Mesenchymal stem cell (in vitro differentiated cells and primary cell): ENCODE data around the gene ZFHX3.
A peak's percentile ranks its signal among the peaks of the same experiment; 100 is the strongest.

Source experiments
- DNase-seq: peaks from one replicate; pipeline ENCODE4 v3.0.0-alpha.2; 2013
- H2AFZ ChIP-seq: one replicate; pipeline ENCODE4 v1.6.1; 2013; ENCODE audit warnings: low read depth, mild to moderate bottlenecking, control low read depth, inconsistent platforms, low read length, moderate library complexity
- H2AK5ac ChIP-seq: 2 replicates; pipeline ENCODE4 v1.6.1; 2013; ENCODE audit warnings: low read length, moderate library complexity, mild to moderate bottlenecking, inconsistent platforms; ENCODE audit not compliant: severe bottlenecking
- H2BK120ac ChIP-seq: one replicate; pipeline ENCODE4 v1.6.1; 2013; ENCODE audit warnings: low read depth, mild to moderate bottlenecking, inconsistent platforms, low read length, moderate library complexity
- H2BK12ac ChIP-seq, 2 experiments: one replicate each; pipeline ENCODE4 v1.6.1; 2013; ENCODE audit warnings: inconsistent platforms in 2 of 2, low read length in 2 of 2, mild to moderate bottlenecking in 2 of 2, moderate library complexity in 2 of 2, control low read depth in 1 of 2
- H2BK15ac ChIP-seq: one replicate; pipeline ENCODE4 v1.6.1; 2013; ENCODE audit warnings: mild to moderate bottlenecking, low read depth, inconsistent platforms; ENCODE audit not compliant: poor library complexity, severe bottlenecking
- H2BK5ac ChIP-seq: 2 replicates; pipeline ENCODE4 v1.6.1; 2013; ENCODE audit warnings: low read depth, mild to moderate bottlenecking, low read length, control low read depth, inconsistent platforms; ENCODE audit not compliant: poor library complexity, severe bottlenecking
- H3K14ac ChIP-seq, 2 experiments: one replicate each; pipeline ENCODE4 v1.6.1; 2013; ENCODE audit warnings: inconsistent platforms in 2 of 2, low read length in 2 of 2, control low read depth in 1 of 2, mild to moderate bottlenecking in 1 of 2, moderate library complexity in 1 of 2
- H3K18ac ChIP-seq, 2 experiments: one replicate each; pipeline ENCODE4 v1.6.1; 2013; ENCODE audit warnings: inconsistent platforms in 2 of 2, low read length in 2 of 2, control low read depth in 1 of 2, low read depth in 1 of 2, mild to moderate bottlenecking in 1 of 2
- H3K23ac ChIP-seq, 2 experiments: one replicate each; pipeline ENCODE4 v1.6.1; 2013; ENCODE audit warnings: inconsistent platforms in 2 of 2, low read length in 2 of 2, mild to moderate bottlenecking in 2 of 2, moderate library complexity in 2 of 2, control low read depth in 1 of 2
- H3K27ac ChIP-seq: 2 replicates; pipeline ENCODE4 v1.5.1; 2013; ENCODE audit warnings: mild to moderate bottlenecking, moderate library complexity, low read length, control low read depth, inconsistent platforms; ENCODE audit not compliant: poor library complexity, severe bottlenecking
- H3K27me3 ChIP-seq, 2 experiments: 2 replicates each; pipeline versions ENCODE4 v1.6.1 to v1.7.0; 2013; ENCODE audit warnings: low read length in 2 of 2, mild to moderate bottlenecking in 2 of 2, moderate library complexity in 2 of 2, control low read depth in 1 of 2, inconsistent platforms in 1 of 2; ENCODE audit not compliant: control insufficient read depth in 1 of 2, insufficient read depth in 1 of 2
- H3K36me3 ChIP-seq, 2 experiments: 2 replicates each; pipeline versions ENCODE4 v1.6.1 to v1.7.0; 2013; ENCODE audit warnings: low read length in 2 of 2, control low read depth in 1 of 2, inconsistent platforms in 1 of 2, low read depth in 1 of 2, mild to moderate bottlenecking in 1 of 2; ENCODE audit not compliant: insufficient read depth in 2 of 2, control insufficient read depth in 1 of 2
- H3K4ac ChIP-seq, 2 experiments: one replicate each; pipeline ENCODE4 v1.6.1; 2013; ENCODE audit warnings: inconsistent platforms in 2 of 2, low read length in 2 of 2, mild to moderate bottlenecking in 2 of 2, moderate library complexity in 2 of 2, control low read depth in 1 of 2, low read depth in 1 of 2
- H3K4me1 ChIP-seq: 2 replicates; pipeline ENCODE4 v1.6.1; 2013; ENCODE audit warnings: low read depth, low read length, control low read depth; ENCODE audit not compliant: control insufficient read depth, insufficient read depth
- H3K4me2 ChIP-seq: 2 replicates; pipeline ENCODE4 v1.6.1; 2013; ENCODE audit warnings: low read length, mild to moderate bottlenecking, inconsistent platforms; ENCODE audit not compliant: poor library complexity, severe bottlenecking
- H3K4me3 ChIP-seq, 2 experiments: 2 replicates each; pipeline versions ENCODE4 v1.5.1 to v1.7.0; 2013; ENCODE audit warnings: low read length in 2 of 2, mild to moderate bottlenecking in 2 of 2, control low read depth in 1 of 2, low read depth in 1 of 2; ENCODE audit not compliant: insufficient read depth in 1 of 2
- H3K79me1 ChIP-seq: replicated peaks from 2 replicates; pipeline ENCODE4 v1.6.1; 2013; ENCODE audit warnings: mild to moderate bottlenecking, control low read depth, low read length, inconsistent platforms; ENCODE audit not compliant: poor library complexity, severe bottlenecking
- H3K9ac ChIP-seq: 2 replicates; pipeline ENCODE4 v1.7.0; 2013; ENCODE audit warnings: mild to moderate bottlenecking, low read length, moderate library complexity
- H3K9me3 ChIP-seq: 2 replicates; pipeline ENCODE4 v1.7.0; 2013; ENCODE audit warnings: mild to moderate bottlenecking, low read length; ENCODE audit not compliant: control insufficient read depth
- H4K8ac ChIP-seq: one replicate; pipeline ENCODE4 v1.6.1; 2013; ENCODE audit warnings: inconsistent platforms, mild to moderate bottlenecking, low read length, moderate library complexity
- H4K91ac ChIP-seq: one replicate; pipeline ENCODE4 v1.6.1; 2013; ENCODE audit warnings: mild to moderate bottlenecking, low read length, inconsistent platforms
- WGBS: methylation state at CpG from one replicate; pipeline ENCODE4 v1.1.7; 2013; ENCODE audit warnings: mixed read lengths; 5-methylcytosine and 5-hydroxymethylcytosine counted together

ZFHX3 gene

GRCh38 chr16:73025151-73025855, 22.6 kb downstream of the ZFHX3 start:
- peak overlapping the region in 1 of 2 experiments; percentile 87 for H3K14ac ChIP-seq
- peak overlapping the region; percentile 13 to 84 for H3K4ac ChIP-seq
- H3K9me3 ChIP-seq: no peaks in the 10 kb centered on the region
- H3K79me1 ChIP-seq: peaks cover 38% of the 10 kb centered on the region
- H2BK5ac ChIP-seq: no peak overlapping the region
- no peak overlapping the region for H3K23ac ChIP-seq
- H2AK5ac ChIP-seq: peak overlapping the region; percentile 37
- peak overlapping the region; percentile 63 for H4K91ac ChIP-seq
- H2BK12ac ChIP-seq: peak overlapping the region; percentile 42 to 70
- H3K36me3 ChIP-seq: peaks cover 0 to 11% of the 10 kb centered on the region in 2 experiments
- no peak overlapping the region for H3K27ac ChIP-seq
- H3K4me2 ChIP-seq: no peak overlapping the region
- peak; percentile 75 for DNase-seq
- peaks cover 12% of the 10 kb centered on the region for H3K4me1 ChIP-seq
- peak overlapping the region; percentile 44 to 84 for H3K18ac ChIP-seq
- peak overlapping the region; percentile 58 for H4K8ac ChIP-seq
- H2AFZ ChIP-seq: no peak overlapping the region
- WGBS: 67% methylated on average over 11 of the region's 11 CpGs
- H3K4me3 ChIP-seq: peak overlapping the region in 1 of 2 experiments; percentile 59
- H2BK15ac ChIP-seq: peak overlapping the region; percentile 44
- peak overlapping the region; percentile 82 for H2BK120ac ChIP-seq
- peak overlapping the region; percentile 39 for H3K9ac ChIP-seq
- H3K27me3 ChIP-seq: no peaks in the 10 kb centered on the region

DNA sequence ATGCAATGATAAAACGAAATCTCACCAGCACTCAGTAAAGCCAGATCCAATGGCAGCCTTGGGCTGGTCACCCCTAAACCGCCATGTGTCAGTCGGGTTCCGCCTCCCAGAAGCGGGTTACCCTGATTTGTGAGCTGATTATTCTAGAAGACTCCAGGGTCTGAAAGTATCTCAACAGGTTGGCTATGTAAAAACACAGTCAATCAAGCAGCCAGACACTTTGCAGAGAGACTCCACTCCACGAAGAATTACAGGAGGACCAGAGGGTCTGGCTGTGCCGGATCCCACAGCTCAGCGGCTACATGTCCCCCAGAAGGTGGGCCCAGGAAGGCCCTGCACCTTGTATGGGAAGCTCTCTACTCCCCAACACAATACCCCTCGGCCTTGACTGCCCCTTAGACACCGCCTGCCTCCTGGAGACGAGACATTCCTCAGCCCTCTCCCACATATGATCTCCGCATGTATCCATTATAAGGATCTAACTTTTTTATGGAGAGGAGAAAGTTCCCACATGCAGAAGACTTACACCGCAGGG, 23.3 kb downstream of the ZFHX3 start:
- Histone ChIP-seq H2BK12ac (peak overlapping the region; percentile 57 to 83), H2BK120ac (no peak overlapping the region), H2BK5ac (no peak overlapping the region), H3K36me3 (peaks cover 0 to 11% of the 10 kb centered on the region in 2 experiments), H4K91ac (peak overlapping the region; percentile 34), H3K18ac (peak overlapping the region in 1 of 2 experiments; percentile 69), H3K79me1 (peaks cover 36% of the 10 kb centered on the region), H2BK15ac (no peak overlapping the region), H3K4me2 (no peak overlapping the region), H3K27me3 (no peaks in the 10 kb centered on the region), H2AK5ac (no peak overlapping the region), H3K9me3 (no peaks in the 10 kb centered on the region), H3K4me3 (no peak overlapping the region), H3K4me1 (peaks cover 16% of the 10 kb centered on the region), H3K27ac (no peak overlapping the region), H3K9ac (no peak overlapping the region), H3K4ac (peak overlapping the region; percentile 13 to 24), H2AFZ (no peak overlapping the region), H3K23ac (peak overlapping the region in 1 of 2 experiments; percentile 1), H3K14ac (peak overlapping the region in 1 of 2 experiments; percentile 87), H4K8ac (no peak overlapping the region)
- no peak for DNase-seq
- WGBS: 92% methylated on average over 9 of the region's 13 CpGs

- H2AK5ac ChIP-seq: no peak overlapping the region
- H3K18ac ChIP-seq: peak overlapping the region; percentile 49 to 69
- H3K4me3 ChIP-seq: no peak overlapping the region
- H3K27ac ChIP-seq: no peak overlapping the region
- no peaks in the 10 kb centered on the region for H3K27me3 ChIP-seq
- H2BK5ac ChIP-seq: no peak overlapping the region
- H3K4ac ChIP-seq: peak overlapping the region in 1 of 2 experiments; percentile 40
- H2BK120ac ChIP-seq: no peak overlapping the region
- no peak for DNase-seq
- H2BK15ac ChIP-seq: no peak overlapping the region
- no peak overlapping the region for H4K8ac ChIP-seq
- H3K36me3 ChIP-seq: peaks cover 0 to 9% of the 10 kb centered on the region in 2 experiments
- H2BK12ac ChIP-seq: peak overlapping the region in 1 of 2 experiments; percentile 83
- no peak overlapping the region for H3K4me2 ChIP-seq
- 93% methylated on average over 20 of the region's 22 CpGs for WGBS
- H3K79me1 ChIP-seq: peaks cover 33% of the 10 kb centered on the region
- no peak overlapping the region for H2AFZ ChIP-seq
- H4K91ac ChIP-seq: peak overlapping the region; percentile 25
- H3K23ac ChIP-seq: peak overlapping the region in 1 of 2 experiments; percentile 1
- H3K14ac ChIP-seq: peak overlapping the region in 1 of 2 experiments; percentile 63
- H3K9ac ChIP-seq: no peak overlapping the region
- peaks cover 22% of the 10 kb centered on the region for H3K4me1 ChIP-seq
- no peaks in the 10 kb centered on the region for H3K9me3 ChIP-seq
Observed at GRCh38 chr16:73023752-73024570, 24.0 kb downstream of the ZFHX3 start.

DNA sequence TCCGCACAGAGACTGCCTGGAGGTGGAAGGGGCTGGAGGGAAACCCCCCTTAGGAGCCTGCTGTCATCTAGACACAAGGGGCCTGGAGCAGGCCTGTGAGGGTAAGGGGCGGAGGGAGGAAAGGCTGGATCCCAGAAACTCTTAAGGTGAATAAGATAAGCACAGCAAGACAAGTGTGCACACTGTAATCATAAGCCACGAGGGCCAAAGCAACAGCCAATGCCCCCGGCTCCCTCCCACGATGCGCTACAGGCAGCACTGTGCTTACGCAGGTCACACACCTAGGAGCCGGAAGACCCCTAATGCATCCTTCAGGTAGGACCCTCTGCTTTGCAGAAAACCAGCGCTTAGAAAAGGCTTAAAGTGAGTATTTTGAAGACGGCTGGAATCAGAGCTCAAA, 24.6 kb downstream of the ZFHX3 start:
- H2BK5ac ChIP-seq: no peak overlapping the region
- no peak overlapping the region for H3K23ac ChIP-seq
- H4K8ac ChIP-seq: no peak overlapping the region
- H3K14ac ChIP-seq: no peak overlapping the region
- peak overlapping the region in 1 of 2 experiments; percentile 34 for H2BK12ac ChIP-seq
- peaks cover 0 to 7% of the 10 kb centered on the region in 2 experiments for H3K36me3 ChIP-seq
- H3K4me2 ChIP-seq: no peak overlapping the region
- H2AK5ac ChIP-seq: no peak overlapping the region
- no peak overlapping the region for H2BK120ac ChIP-seq
- 95% methylated on average over 10 of the region's 10 CpGs for WGBS
- DNase-seq: no peak
- H3K18ac ChIP-seq: peak overlapping the region in 1 of 2 experiments; percentile 28
- peaks cover 25% of the 10 kb centered on the region for H3K4me1 ChIP-seq
- H3K27me3 ChIP-seq: no peaks in the 10 kb centered on the region
- H3K4me3 ChIP-seq: no peak overlapping the region
- peaks cover 30% of the 10 kb centered on the region for H3K79me1 ChIP-seq
- H2BK15ac ChIP-seq: no peak overlapping the region
- H3K27ac ChIP-seq: no peak overlapping the region
- no peak overlapping the region for H2AFZ ChIP-seq
- H4K91ac ChIP-seq: no peak overlapping the region
- no peaks in the 10 kb centered on the region for H3K9me3 ChIP-seq
- no peak overlapping the region for H3K4ac ChIP-seq
- no peak overlapping the region for H3K9ac ChIP-seq
